Measurements from ENCODE around the gene ADAT1.

DNA sequence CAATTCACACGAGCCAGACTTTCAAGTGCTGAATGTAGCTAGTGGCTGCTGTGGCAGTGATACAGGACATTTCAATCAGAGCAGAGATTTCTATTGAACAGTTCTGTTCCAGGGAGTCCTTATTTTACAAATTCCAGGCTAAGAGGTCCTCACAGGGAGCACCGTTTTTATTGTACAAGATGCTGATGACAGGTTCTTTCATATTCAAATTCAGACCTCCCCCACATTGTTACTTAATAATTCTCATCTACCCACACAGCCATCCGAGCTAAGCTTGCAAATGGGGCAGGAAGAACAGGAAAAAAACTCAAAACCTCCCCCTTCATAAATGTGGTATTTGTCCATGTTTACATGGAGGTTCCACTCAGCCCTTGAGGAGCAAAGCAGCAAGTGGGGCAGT, 47.1 kb downstream of the ADAT1 start:
- TF ChIP-seq, protein P1, sequence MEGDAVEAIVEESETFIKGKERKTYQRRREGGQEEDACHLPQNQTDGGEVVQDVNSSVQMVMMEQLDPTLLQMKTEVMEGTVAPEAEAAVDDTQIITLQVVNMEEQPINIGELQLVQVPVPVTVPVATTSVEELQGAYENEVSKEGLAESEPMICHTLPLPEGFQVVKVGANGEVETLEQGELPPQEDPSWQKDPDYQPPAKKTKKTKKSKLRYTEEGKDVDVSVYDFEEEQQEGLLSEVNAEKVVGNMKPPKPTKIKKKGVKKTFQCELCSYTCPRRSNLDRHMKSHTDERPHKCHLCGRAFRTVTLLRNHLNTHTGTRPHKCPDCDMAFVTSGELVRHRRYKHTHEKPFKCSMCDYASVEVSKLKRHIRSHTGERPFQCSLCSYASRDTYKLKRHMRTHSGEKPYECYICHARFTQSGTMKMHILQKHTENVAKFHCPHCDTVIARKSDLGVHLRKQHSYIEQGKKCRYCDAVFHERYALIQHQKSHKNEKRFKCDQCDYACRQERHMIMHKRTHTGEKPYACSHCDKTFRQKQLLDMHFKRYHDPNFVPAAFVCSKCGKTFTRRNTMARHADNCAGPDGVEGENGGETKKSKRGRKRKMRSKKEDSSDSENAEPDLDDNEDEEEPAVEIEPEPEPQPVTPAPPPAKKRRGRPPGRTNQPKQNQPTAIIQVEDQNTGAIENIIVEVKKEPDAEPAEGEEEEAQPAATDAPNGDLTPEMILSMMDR (IDR thresholded peaks at IDR 0.05), result no peak
- TF ChIP-seq EZH2 (IDR thresholded peaks at IDR 0.05; ENCODE audit: borderline replicate concordance, insufficient read depth, low read depth, low read length, poor library complexity, severe bottlenecking), result no peak

Measured in B cell (primary cell).